Endothelial cell of umbilical vein (primary cell): Measurements from ENCODE around the gene SELENOO.

Experiments
- CTCF ChIP-seq, 2 donors: IDR thresholded peaks; 1 replicate in 1 of 2; 2 replicates in 1 of 2; pipeline ENCODE4 v1.5.1; 2011; ENCODE audit warnings: low read length in 2 of 2, mild to moderate bottlenecking in 2 of 2, moderate library complexity in 2 of 2, control low read depth in 1 of 2, inconsistent platforms in 1 of 2, low read depth in 1 of 2; ENCODE audit not compliant: insufficient read depth in 1 of 2; ENCODE audit errors: extremely low read depth in 1 of 2
- EZH2 ChIP-seq: IDR thresholded peaks from 2 replicates; pipeline ENCODE4 v1.6.1; 2012; ENCODE audit warnings: borderline replicate concordance, low read depth, mild to moderate bottlenecking, moderate library complexity, low read length, inconsistent platforms; ENCODE audit not compliant: severe bottlenecking
- JUN ChIP-seq: IDR thresholded peaks from 2 replicates; pipeline ENCODE4 v1.6.1; 2011; ENCODE audit warnings: borderline replicate concordance, low read depth; ENCODE audit not compliant: insufficient read length, insufficient read depth
- MAX ChIP-seq: IDR thresholded peaks from 2 replicates; pipeline ENCODE4 v1.6.1; 2011; ENCODE audit not compliant: insufficient read depth, insufficient read length
- MYC ChIP-seq: IDR thresholded peaks from one replicate; pipeline ENCODE4 v1.6.1; 2011; ENCODE audit warnings: mild to moderate bottlenecking, low read depth, low read length
- POLR2A ChIP-seq: IDR thresholded peaks from 2 replicates; pipeline ENCODE4 v1.6.1; 2012; ENCODE audit warnings: low read depth, mild to moderate bottlenecking, control low read depth, low read length
- POLR2AphosphoS5 ChIP-seq: IDR thresholded peaks from 2 replicates; pipeline ENCODE4 v1.6.1; 2012; ENCODE audit warnings: low read depth, mild to moderate bottlenecking, control low read depth, low read length, moderate library complexity; ENCODE audit not compliant: insufficient read depth

GRCh38 chr22:50244420-50245213 is 43.8 kb downstream of the SELENOO start, which contains the start of gene TUBGCP6:
- peak; percentile 83 for TF ChIP-seq POLR2A
- TF ChIP-seq CTCF (IDR thresholded peaks at IDR 0.05; ENCODE audit: extremely low read depth in 1 of 2, insufficient read depth in 1 of 2, low read depth in 1 of 2, low read length in 2 of 2), result no peak
- TF ChIP-seq MAX, result peak; percentile 55
- TF ChIP-seq EZH2, result no peak
- peak; percentile 94 for TF ChIP-seq POLR2AphosphoS5
- TF ChIP-seq MYC, result peak; percentile 58
- no peak for TF ChIP-seq JUN
